C4-2B (cell line): ENCODE data around the gene MRPL57.

Experiments
- H3K27ac ChIP-seq: fragments of 450-650 bp; 2 replicates; pipeline ENCODE4 v1.5.1; 2017
- CTCF ChIP-seq: fragments of 450-650 bp; conservative IDR thresholded peaks from 2 replicates; pipeline ENCODE4 v1.5.1; 2017; ENCODE audit warnings: mild to moderate bottlenecking
- ZFX ChIP-seq: fragments of 450-650 bp; IDR thresholded peaks from 2 replicates; pipeline ENCODE4 v1.6.1; 2017

Gene MRPL57

GRCh38 chr13:21225082-21225481 lies 48.6 kb downstream of the MRPL57 start:
- H3K27ac ChIP-seq = no peak overlapping the region
- TF ChIP-seq ZFX (no peak), CTCF (no peak)

GRCh38 chr13:21225841-21226581 lies 49.6 kb downstream of the MRPL57 start:
- H3K27ac ChIP-seq = no peak overlapping the region

GRCh38 chr13:21227917-21228316 lies 51.5 kb downstream of the MRPL57 start:
- TF ChIP-seq CTCF (no peak), ZFX (no peak)
- no peak overlapping the region for H3K27ac ChIP-seq

More at GRCh38 chr13:21225841-21226581, 49.6 kb downstream of the MRPL57 start:
- TF ChIP-seq ZFX = no peak
- no peak for TF ChIP-seq CTCF
